RWPE2 (cell line): ENCODE data around the gene AFF1.

Source experiments
- ATAC-seq: fragments of 200-7000 bp; cut with Tn5 transposase; 3 replicates; pipeline ENCODE4 v1.9.1; 2021; ENCODE audit warnings: low read depth
- DNase-seq: peaks from one replicate; pipeline ENCODE4 v3.0.0-alpha.2; 2020; ENCODE audit warnings: low spot score
- H3K27ac ChIP-seq: fragments of 450-650 bp; 2 replicates; pipeline ENCODE4 v1.5.1; 2017; ENCODE audit warnings: mild to moderate bottlenecking; ENCODE audit not compliant: poor library complexity, severe bottlenecking
- H3K27me3 ChIP-seq: fragments of 250-450 bp; sonication (Bioruptor Pico); 2 replicates; pipeline ENCODE4 v1.5.1; 2021; ENCODE audit warnings: mild to moderate bottlenecking, moderate library complexity; ENCODE audit not compliant: insufficient read depth, poor library complexity, severe bottlenecking
- H3K36me3 ChIP-seq: fragments of 250-450 bp; sonication (Bioruptor Pico); 2 replicates; pipeline ENCODE4 v1.5.1; 2020; ENCODE audit warnings: low read depth, mild to moderate bottlenecking, moderate library complexity
- H3K4me1 ChIP-seq: fragments of 250-450 bp; sonication (Bioruptor Pico); 2 replicates; pipeline ENCODE4 v1.5.1; 2021; ENCODE audit warnings: mild to moderate bottlenecking, moderate library complexity; ENCODE audit not compliant: insufficient read depth, poor library complexity, severe bottlenecking
- H3K4me3 ChIP-seq: fragments of 250-450 bp; sonication (Bioruptor Pico); 2 replicates; pipeline ENCODE4 v1.5.1; 2021; ENCODE audit warnings: mild to moderate bottlenecking, moderate library complexity; ENCODE audit not compliant: severe bottlenecking
- H3K9me3 ChIP-seq: fragments of 250-450 bp; sonication (Bioruptor Pico); 2 replicates; pipeline ENCODE4 v1.5.1; 2021; ENCODE audit warnings: mild to moderate bottlenecking, moderate library complexity; ENCODE audit not compliant: severe bottlenecking
- TF ChIP-seq, protein P1 (sequence below): fragments of 450-650 bp; IDR thresholded peaks from one replicate; pipeline ENCODE4 v1.5.1; 2017; ENCODE audit warnings: mild to moderate bottlenecking, moderate library complexity; ENCODE audit not compliant: poor library complexity, severe bottlenecking

The AFF1 gene

DNA sequence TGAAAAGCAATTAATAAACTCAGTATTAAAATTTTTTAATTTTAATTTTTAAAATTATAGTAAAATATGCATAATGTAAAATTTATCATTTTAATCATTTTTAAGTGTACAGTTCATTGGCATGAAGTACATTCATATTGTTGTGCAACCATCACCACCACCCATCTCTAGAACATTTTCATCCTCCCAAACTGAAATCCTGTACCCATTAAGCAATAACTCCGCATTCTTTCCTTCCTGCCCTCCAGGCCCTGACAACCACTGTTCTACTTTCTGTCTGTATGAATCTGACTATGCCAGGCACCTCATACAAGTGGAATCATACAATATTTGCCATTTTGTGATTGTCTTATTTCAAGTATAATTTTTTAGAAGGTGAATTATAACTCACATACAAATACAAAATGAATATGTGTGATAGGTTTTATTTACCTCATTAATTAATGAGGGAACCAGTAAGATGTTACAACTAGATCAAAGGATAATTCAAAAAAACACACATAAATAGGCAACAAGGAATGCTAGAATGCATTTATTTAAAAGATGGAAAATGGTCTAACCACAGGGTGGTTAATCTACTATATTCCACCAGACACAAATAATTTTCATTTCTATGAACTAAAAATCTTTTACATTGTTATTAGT lies 13.1 kb upstream of the AFF1 start:
- no peaks in the 10 kb centered on the region for H3K9me3 ChIP-seq
- H3K27me3 ChIP-seq: no peaks in the 10 kb centered on the region
- no peaks in the 10 kb centered on the region for H3K36me3 ChIP-seq
- ATAC-seq (peak; percentile 41), DNase-seq (no peak)
- no peak overlapping the region for H3K4me3 ChIP-seq
- TF ChIP-seq, protein P1, sequence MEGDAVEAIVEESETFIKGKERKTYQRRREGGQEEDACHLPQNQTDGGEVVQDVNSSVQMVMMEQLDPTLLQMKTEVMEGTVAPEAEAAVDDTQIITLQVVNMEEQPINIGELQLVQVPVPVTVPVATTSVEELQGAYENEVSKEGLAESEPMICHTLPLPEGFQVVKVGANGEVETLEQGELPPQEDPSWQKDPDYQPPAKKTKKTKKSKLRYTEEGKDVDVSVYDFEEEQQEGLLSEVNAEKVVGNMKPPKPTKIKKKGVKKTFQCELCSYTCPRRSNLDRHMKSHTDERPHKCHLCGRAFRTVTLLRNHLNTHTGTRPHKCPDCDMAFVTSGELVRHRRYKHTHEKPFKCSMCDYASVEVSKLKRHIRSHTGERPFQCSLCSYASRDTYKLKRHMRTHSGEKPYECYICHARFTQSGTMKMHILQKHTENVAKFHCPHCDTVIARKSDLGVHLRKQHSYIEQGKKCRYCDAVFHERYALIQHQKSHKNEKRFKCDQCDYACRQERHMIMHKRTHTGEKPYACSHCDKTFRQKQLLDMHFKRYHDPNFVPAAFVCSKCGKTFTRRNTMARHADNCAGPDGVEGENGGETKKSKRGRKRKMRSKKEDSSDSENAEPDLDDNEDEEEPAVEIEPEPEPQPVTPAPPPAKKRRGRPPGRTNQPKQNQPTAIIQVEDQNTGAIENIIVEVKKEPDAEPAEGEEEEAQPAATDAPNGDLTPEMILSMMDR: no peak
- H3K4me1 ChIP-seq: peaks cover 30% of the 10 kb centered on the region
- peak overlapping the region; percentile 47 for H3K27ac ChIP-seq

GRCh38 chr4:86924811-86925210 lies 10.0 kb upstream of the AFF1 start:
- no peaks in the 10 kb centered on the region for H3K36me3 ChIP-seq
- TF ChIP-seq, protein P1: no peak
- H3K27ac ChIP-seq: peak overlapping the region; percentile 91
- H3K9me3 ChIP-seq: no peaks in the 10 kb centered on the region
- no peaks in the 10 kb centered on the region for H3K27me3 ChIP-seq
- H3K4me3 ChIP-seq: no peak overlapping the region
- peaks cover 48% of the 10 kb centered on the region for H3K4me1 ChIP-seq
- ATAC-seq (peak; percentile 20), DNase-seq (no peak)

DNA sequence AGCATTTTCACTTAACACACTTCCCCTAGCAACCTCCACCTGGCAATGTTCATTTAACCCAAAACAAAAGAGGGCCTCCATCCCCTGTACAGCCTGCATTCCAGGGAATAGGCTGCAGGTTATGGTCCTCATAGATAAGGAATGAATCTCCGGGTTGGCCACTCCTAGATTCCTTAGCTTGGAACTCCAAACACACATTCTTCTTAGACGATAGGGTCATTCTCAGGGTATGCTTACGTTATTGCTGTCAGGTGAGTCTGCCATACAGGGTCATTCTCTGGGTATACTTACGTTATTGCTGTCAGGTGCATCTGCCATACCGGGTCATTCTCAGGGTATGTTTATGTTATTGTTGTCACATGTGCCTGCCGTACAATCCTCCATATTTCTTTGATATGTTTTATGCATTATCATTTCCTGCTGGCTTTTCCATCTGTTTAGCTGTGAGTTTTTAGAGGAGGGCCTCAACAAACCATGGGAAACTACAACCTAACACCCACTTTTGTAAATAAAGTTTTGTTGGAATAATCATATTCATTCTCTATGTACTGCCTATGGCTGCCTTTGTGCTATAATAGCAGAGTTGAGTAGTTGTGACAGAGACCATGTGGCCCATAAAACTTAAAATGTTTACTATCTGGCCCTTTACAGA lies 8.2 kb upstream of the AFF1 start:
- peak; percentile 59 for ATAC-seq
- H3K27me3 ChIP-seq: no peaks in the 10 kb centered on the region
- no peak overlapping the region for H3K4me3 ChIP-seq
- TF ChIP-seq, protein P1: no peak
- H3K36me3 ChIP-seq: no peaks in the 10 kb centered on the region
- H3K9me3 ChIP-seq: no peaks in the 10 kb centered on the region
- peak overlapping the region; percentile 91 for H3K27ac ChIP-seq
- no peak for DNase-seq
- peaks cover 48% of the 10 kb centered on the region for H3K4me1 ChIP-seq

DNA sequence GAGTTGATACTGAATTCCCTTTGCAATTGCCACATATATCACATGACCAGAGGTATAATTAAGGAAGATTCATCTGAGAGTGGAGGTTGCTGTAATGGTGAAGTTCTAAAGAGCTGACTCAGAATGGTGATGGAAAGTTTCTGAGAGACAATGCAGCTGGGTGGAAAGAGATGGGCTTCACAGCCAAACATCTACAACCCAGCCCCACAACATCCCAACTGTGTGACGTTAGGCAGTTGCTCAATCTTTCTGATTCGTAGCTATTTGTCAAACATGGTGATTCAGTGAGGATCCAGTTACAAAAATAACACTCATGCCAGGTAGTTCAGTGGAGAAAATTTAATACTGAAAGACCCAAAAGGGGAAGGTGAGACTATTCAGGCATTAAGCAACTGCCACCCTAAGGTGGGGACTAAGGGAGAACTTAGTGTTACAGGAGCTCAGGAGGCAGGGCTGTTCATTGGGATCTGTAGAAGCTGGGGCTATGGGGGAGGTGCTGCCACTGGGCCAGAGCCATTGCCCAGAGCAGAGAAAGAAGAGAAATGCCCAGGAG lies 6.9 kb upstream of the AFF1 start:
- Histone ChIP-seq H3K27ac (peak overlapping the region; percentile 91), H3K4me3 (no peak overlapping the region), H3K9me3 (no peaks in the 10 kb centered on the region), H3K36me3 (no peaks in the 10 kb centered on the region), H3K27me3 (no peaks in the 10 kb centered on the region), H3K4me1 (peaks cover 41% of the 10 kb centered on the region)
- ATAC-seq: peak; percentile 78
- DNase-seq: peak; percentile 72
- TF ChIP-seq, protein P1: no peak
